Sigmoid colon (tissue), 4 donors: ENCODE measurements around the gene ZNRD2.

Experiments used
- CTCF ChIP-seq, 4 experiments: fragments of 450-650 bp in 3 of 4; fragments of 200-600 bp in 1 of 4; IDR thresholded peaks; one replicate each; pipeline ENCODE4 v1.5.1; 2016 to 2019; ENCODE audit warnings: antibody characterized with exemption in 4 of 4, mild to moderate bottlenecking in 3 of 4, moderate library complexity in 2 of 4
- POLR2A ChIP-seq, 2 donors: fragments of 450-650 bp; IDR thresholded peaks; one replicate each; pipeline ENCODE4 v1.6.1; 2016; ENCODE audit warnings: antibody characterized with exemption in 2 of 2, mild to moderate bottlenecking in 2 of 2, moderate library complexity in 2 of 2
- POLR2AphosphoS5 ChIP-seq, 4 donors: sonication (generic); formaldehyde crosslinking; IDR thresholded peaks; one replicate each; pipeline ENCODE4 v1.6.1; 2017; ENCODE audit warnings: antibody characterized with exemption in 4 of 4

DNA sequence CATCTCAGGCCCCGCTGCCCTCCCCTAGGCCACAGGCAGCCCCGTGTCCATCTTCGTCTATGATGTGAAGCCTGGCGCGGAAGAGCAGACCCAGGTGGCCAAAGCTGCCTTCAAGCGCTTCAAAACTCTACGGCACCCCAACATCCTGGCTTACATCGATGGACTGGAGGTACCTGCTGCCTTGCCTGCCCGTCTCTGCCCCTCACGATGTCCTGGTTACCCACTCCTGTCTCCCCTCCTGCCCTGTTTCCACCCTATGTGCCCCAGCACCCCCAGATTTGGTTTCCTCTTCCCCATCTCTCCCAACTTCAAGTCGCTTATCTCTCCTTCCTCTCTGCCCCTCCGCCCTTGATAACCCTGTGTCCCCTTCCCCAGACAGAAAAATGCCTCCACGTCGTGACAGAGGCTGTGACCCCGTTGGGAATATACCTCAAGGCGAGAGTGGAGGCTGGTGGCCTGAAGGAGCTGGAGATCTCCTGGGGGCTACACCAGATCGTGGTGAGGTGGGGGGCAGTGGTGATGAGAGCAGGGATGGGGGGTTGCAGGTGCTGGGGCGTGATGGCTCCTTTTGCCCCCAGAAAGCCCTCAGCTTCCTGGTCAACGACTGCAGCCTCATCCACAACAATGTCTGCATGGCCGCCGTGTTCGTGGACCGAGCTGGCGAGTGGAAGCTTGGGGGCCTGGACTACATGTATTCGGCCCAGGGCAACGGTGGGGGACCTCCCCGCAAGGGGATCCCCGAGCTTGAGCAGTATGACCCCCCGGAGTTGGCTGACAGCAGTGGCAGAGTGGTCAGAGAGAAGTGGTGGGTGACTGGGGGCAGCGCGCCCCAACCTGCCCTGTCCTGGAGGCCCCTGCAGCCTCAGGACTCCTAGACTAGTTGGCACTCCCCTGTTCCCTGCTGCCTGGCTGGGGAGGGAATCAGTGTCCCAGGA lies 44.5 kb upstream of the ZNRD2 start:
- TF ChIP-seq CTCF (IDR thresholded peaks at IDR 0.05) (no peak), POLR2A (IDR thresholded peaks at IDR 0.05) (no peak), POLR2AphosphoS5 (IDR thresholded peaks at IDR 0.05) (no peak)
